Measurements from ENCODE around the gene TMED1.

The TMED1 gene, protein sequence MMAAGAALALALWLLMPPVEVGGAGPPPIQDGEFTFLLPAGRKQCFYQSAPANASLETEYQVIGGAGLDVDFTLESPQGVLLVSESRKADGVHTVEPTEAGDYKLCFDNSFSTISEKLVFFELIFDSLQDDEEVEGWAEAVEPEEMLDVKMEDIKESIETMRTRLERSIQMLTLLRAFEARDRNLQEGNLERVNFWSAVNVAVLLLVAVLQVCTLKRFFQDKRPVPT

GRCh38 chr19:10835754-10836478 lies at the start of gene TMED1:
TMED1 (minus strand) TSS chr19:10836212; CDS start chr19:10836191, 21 bp downstream.
- peak; percentile 99 for DNase-seq (ENCODE audit: extremely low spot score)
- TF ChIP-seq, protein P1, sequence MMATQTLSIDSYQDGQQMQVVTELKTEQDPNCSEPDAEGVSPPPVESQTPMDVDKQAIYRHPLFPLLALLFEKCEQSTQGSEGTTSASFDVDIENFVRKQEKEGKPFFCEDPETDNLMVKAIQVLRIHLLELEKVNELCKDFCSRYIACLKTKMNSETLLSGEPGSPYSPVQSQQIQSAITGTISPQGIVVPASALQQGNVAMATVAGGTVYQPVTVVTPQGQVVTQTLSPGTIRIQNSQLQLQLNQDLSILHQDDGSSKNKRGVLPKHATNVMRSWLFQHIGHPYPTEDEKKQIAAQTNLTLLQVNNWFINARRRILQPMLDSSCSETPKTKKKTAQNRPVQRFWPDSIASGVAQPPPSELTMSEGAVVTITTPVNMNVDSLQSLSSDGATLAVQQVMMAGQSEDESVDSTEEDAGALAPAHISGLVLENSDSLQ (IDR thresholded peaks at IDR 0.05): peak; percentile 93
- TF ChIP-seq FOXM1 (IDR thresholded peaks at IDR 0.05; ENCODE audit: borderline replicate concordance): no peak
- TF ChIP-seq FOXK2 (IDR thresholded peaks at IDR 0.05): no peak
- TF ChIP-seq ZNF384 (IDR thresholded peaks at IDR 0.05): no peak
- TF ChIP-seq NFRKB (IDR thresholded peaks at IDR 0.05): no peak
- TF ChIP-seq ELF4 (IDR thresholded peaks at IDR 0.05): peak; percentile 49; the same call in 1 of the 2 replicates
- no peak for TF ChIP-seq CTBP1 (IDR thresholded peaks at IDR 0.05; ENCODE audit: borderline replicate concordance)
- 0 out of 2 replicates have a peak, but pooled peaks have one; percentile 15 for TF ChIP-seq HDGF (IDR thresholded peaks at IDR 0.05; ENCODE audit: borderline replicate concordance)
- TF ChIP-seq SP1 (IDR thresholded peaks at IDR 0.05): peak; percentile 61; the same call in 1 of the 2 replicates
- POLR2A ChIA-PET: interaction anchor here (0.6 to 2.5 kb wide), 29 partner anchors 9 to 385 kb away, joined by 3 to 72 read pairs (median 6); partner anchors contain the start of genes C19orf38, CARM1, CDKN2D and DNM2
- CTCF ChIA-PET: interaction anchor here (0.6 to 2.1 kb wide), 6 partner anchors 23 to 167 kb away, joined by 3 to 9 read pairs (median 6); partner anchors contain the start of gene CARM1

DNA sequence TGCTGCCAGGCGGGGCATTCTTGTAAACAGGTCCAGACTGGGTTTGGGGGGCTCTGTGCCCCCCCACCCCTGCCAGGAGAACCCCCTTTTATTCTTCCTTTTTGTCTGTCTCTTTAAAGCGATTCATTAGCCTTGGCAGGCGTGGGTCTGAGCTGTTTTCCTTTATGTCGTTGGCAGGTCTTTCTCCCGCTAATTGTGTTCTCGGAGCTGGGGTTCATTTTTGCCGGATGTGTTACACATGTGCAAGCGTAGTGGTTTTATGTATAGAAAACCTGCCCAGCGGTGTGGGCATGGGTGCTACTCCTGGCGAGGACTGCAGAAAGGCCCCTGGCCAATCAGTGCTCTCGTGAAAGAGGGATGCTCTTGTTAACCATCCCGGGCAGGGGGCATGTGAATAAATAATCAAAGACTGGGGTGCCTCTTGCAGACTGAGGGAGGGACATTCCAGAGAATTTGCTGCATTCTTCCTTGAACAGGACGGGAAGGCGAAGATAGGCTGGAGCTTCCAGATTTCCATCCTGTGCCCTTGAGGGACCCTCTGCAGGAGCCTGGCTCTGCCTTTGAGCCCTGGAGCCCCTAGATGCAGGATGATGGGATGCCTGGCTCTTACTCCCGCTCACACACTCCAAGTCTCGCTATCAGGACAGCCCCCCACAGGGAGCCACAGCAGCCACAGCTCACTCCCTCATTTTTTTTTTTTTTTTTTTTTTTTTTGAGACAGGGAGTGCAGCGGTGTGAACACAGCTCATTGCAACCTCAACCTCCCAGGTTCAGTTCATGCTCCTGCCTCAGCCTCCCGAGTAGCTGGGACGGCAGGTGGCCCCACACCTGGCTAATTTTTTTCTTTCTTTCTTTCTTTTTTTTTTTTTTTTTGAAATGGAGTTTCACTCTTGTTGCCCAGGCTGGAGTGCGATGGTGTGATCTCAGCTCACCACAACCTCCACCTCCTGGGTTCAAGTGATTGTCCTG lies 49.5 kb upstream of the TMED1 start:
- ChIA-PET POLR2A (no interaction called here), CTCF (interaction anchor here (0.6 to 1.1 kb wide), 4 partner anchors 14 to 1190 kb away, joined by 3 to 5 read pairs (median 3); partner anchors contain the start of gene CARM1)
- TF ChIP-seq SUZ12 (IDR thresholded peaks at IDR 0.05) (no peak), ZNF384 (IDR thresholded peaks at IDR 0.05) (peak; percentile 81)
- DNase-seq (ENCODE audit: extremely low spot score): no peak

DNA sequence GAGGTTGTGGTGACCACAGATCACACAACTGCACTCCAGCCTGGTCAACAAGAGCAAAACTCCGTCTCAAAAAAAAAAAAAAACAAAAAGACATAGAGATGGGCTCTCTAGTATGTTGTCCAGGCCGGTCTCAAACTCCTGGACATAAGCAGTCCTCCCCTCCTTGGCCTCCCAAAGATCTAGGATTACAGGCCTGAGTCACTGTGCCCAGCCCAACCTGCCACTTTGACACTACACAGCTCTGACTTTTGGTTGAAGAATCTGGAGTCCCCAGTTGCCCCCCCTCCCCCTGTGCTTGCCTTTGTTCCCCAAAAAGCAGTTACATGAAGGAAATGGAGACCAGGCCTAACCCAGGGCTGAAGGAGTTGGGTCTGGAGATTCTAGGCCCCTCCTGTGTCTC lies 48.3 kb upstream of the TMED1 start:
- ChIA-PET CTCF (interaction anchor here (0.6 to 1.1 kb wide), 3 partner anchors 13 to 72 kb away, joined by 3 to 4 read pairs (median 4); partner anchors contain the start of gene CARM1), POLR2A (no interaction called here)
- no peak for DNase-seq (ENCODE audit: extremely low spot score)
- TF ChIP-seq L3MBTL2 (conservative IDR thresholded peaks at IDR 0.05) (no peak), FOXK2 (IDR thresholded peaks at IDR 0.05) (no peak), FOXM1 (IDR thresholded peaks at IDR 0.05; ENCODE audit: borderline replicate concordance) (no peak), HDGF (IDR thresholded peaks at IDR 0.05; ENCODE audit: borderline replicate concordance) (no peak), NFRKB (IDR thresholded peaks at IDR 0.05) (no peak), ELF4 (IDR thresholded peaks at IDR 0.05) (no peak), SP1 (IDR thresholded peaks at IDR 0.05) (no peak), TARDBP (IDR thresholded peaks at IDR 0.05) (no peak)

GRCh38 chr19:10882108-10882457 lies 46.1 kb upstream of the TMED1 start:
- CTCF ChIA-PET: interaction anchor here (0.8 to 1.6 kb wide), 3 partner anchors 10 to 17 kb away, joined by 4 to 7 read pairs (median 7); partner anchors contain the start of gene CARM1
- no peak for TF ChIP-seq FOXM1 (IDR thresholded peaks at IDR 0.05; ENCODE audit: borderline replicate concordance)
- no peak for TF ChIP-seq SP1 (IDR thresholded peaks at IDR 0.05)
- TF ChIP-seq CTBP1 (IDR thresholded peaks at IDR 0.05; ENCODE audit: borderline replicate concordance): no peak
- TF ChIP-seq HDGF (IDR thresholded peaks at IDR 0.05; ENCODE audit: borderline replicate concordance): no peak
- TF ChIP-seq BHLHE40 (IDR thresholded peaks at IDR 0.05; ENCODE audit: borderline replicate concordance): no peak
- no peak for TF ChIP-seq LEF1 (IDR thresholded peaks at IDR 0.05; ENCODE audit: borderline replicate concordance)
- TF ChIP-seq, protein P1 (IDR thresholded peaks at IDR 0.05): no peak
- TF ChIP-seq FOXA1 (IDR thresholded peaks at IDR 0.05): no peak
- TF ChIP-seq FOXK2 (IDR thresholded peaks at IDR 0.05): no peak
- no peak for TF ChIP-seq ZNF384 (IDR thresholded peaks at IDR 0.05)
- no peak for DNase-seq (ENCODE audit: extremely low spot score)
- POLR2A ChIA-PET: interaction anchor here (1.7 kb wide), 1 partner anchor 47 kb away, joined by 6 read pairs; no protein-coding TSS in a partner anchor

- TF ChIP-seq FOXA1 (IDR thresholded peaks at IDR 0.05) (no peak), SUZ12 (IDR thresholded peaks at IDR 0.05) (no peak), ARNT (IDR thresholded peaks at IDR 0.05) (no peak)
- no peak for DNase-seq (ENCODE audit: extremely low spot score)
- POLR2A ChIA-PET: interaction anchor here (0.7 to 1.7 kb wide), 2 partner anchors 17 to 46 kb away, joined by 3 to 6 read pairs; no protein-coding TSS in a partner anchor
- CTCF ChIA-PET: interaction anchor here (0.7 to 3.4 kb wide), 5 partner anchors 9 to 95 kb away, joined by 3 to 13 read pairs (median 7); partner anchors contain the start of gene CARM1
These were observed 45.5 kb upstream of the TMED1 start for GRCh38 chr19:10881403-10882107.

All from HEK293T (cell line).